Dendritic cell treated with granulocyte-macrophage colony-stimulating factor and Interleukin-4, amounts not matched to agents 40 ng/mL and 50 ng/mL, for 4 days (primary cell): ENCODE measurements around the gene ELP1.
"Not testable (repeated sequence)": the region's sequence is repeated elsewhere in the genome, so short reads cannot be mapped to it uniquely, and the experiment has no call there.

Experiments used
- H3K27ac Mint-ChIP-seq: one replicate; pipeline ENCODE4 v1.8.0; 2022; ENCODE audit warnings: mild to moderate bottlenecking, mixed read lengths
- H3K27me3 Mint-ChIP-seq: one replicate; pipeline ENCODE4 v1.8.0; 2022; ENCODE audit warnings: mild to moderate bottlenecking, mixed read lengths
- H3K36me3 Mint-ChIP-seq: one replicate; pipeline ENCODE4 v1.8.0; 2022; ENCODE audit warnings: low read depth, mixed read lengths
- H3K4me1 Mint-ChIP-seq: one replicate; pipeline ENCODE4 v1.8.0; 2022; ENCODE audit warnings: low read depth, mixed read lengths
- H3K4me3 Mint-ChIP-seq: one replicate; pipeline ENCODE4 v1.8.0; 2022; ENCODE audit warnings: mild to moderate bottlenecking, moderate library complexity, mixed read lengths
- H3K9me3 Mint-ChIP-seq: one replicate; pipeline ENCODE4 v1.8.0; 2022; ENCODE audit warnings: mixed read lengths
- intact Hi-C: fragments of 100-400 bp; cut with micrococcal nuclease; formaldehyde crosslinking; loops from one replicate; pipeline ENCODE4 v1.15.0; 2022

Gene ELP1

GRCh38 chr9:108933718-108934322, at the start of gene ELP1:
Gene ELP1 (minus strand): TSS chr9:108934124. CDS start chr9:108931146, 2,978 bp downstream.
- H3K27me3 Mint-ChIP-seq = no peaks in the 10 kb centered on the region
- H3K27ac Mint-ChIP-seq = peak within 1 kb of the TSS; percentile 96
- H3K4me3 Mint-ChIP-seq = peak within 1 kb of the TSS; percentile 98
- intact Hi-C loops = loop anchor here (1.0 to 5.0 kb wide), 2 partner anchors 78 to 186 kb away; partner anchors contain the start of gene CTNNAL1
- peaks cover 44% of the 10 kb centered on the region for H3K36me3 Mint-ChIP-seq
- no peaks in the 10 kb centered on the region for H3K9me3 Mint-ChIP-seq
- H3K4me1 Mint-ChIP-seq = peaks cover 23% of the 10 kb centered on the region

GRCh38 chr9:108980893-108981292, 47.0 kb upstream of the ELP1 start:
- Mint-ChIP-seq H3K27ac (no peak overlapping the region), H3K27me3 (no peaks in the 10 kb centered on the region), H3K4me3 (no peak overlapping the region), H3K4me1 (no peaks in the 10 kb centered on the region), H3K9me3 (no peaks in the 10 kb centered on the region), H3K36me3 (peaks cover 80% of the 10 kb centered on the region)
- intact Hi-C loops = no loop called here

- Mint-ChIP-seq H3K4me1 (no peaks in the 10 kb centered on the region), H3K27ac (no peak overlapping the region), H3K4me3 (no peak overlapping the region), H3K27me3 (no peaks in the 10 kb centered on the region), H3K9me3 (no peaks in the 10 kb centered on the region), H3K36me3 (peaks cover 92% of the 10 kb centered on the region)
- intact Hi-C loops = no loop called here
Measured at GRCh38 chr9:108978205-108978604, 44.3 kb upstream of the ELP1 start.

GRCh38 chr9:108973895-108974294, 40.0 kb upstream of the ELP1 start:
- peaks cover 15% of the 10 kb centered on the region for H3K9me3 Mint-ChIP-seq
- no peaks in the 10 kb centered on the region for H3K27me3 Mint-ChIP-seq
- no peak overlapping the region for H3K4me3 Mint-ChIP-seq
- no peaks in the 10 kb centered on the region for H3K4me1 Mint-ChIP-seq
- H3K36me3 Mint-ChIP-seq = peaks cover 92% of the 10 kb centered on the region
- H3K27ac Mint-ChIP-seq = no peak overlapping the region
- intact Hi-C loops = no loop called here

GRCh38 chr9:108972626-108973209, 38.8 kb upstream of the ELP1 start:
- Mint-ChIP-seq H3K9me3 (peaks cover 15% of the 10 kb centered on the region), H3K27ac (no peak overlapping the region), H3K36me3 (peaks cover 92% of the 10 kb centered on the region), H3K4me1 (no peaks in the 10 kb centered on the region), H3K27me3 (no peaks in the 10 kb centered on the region), H3K4me3 (no peak overlapping the region)
- intact Hi-C loops = no loop called here

GRCh38 chr9:108972186-108972585, 38.3 kb upstream of the ELP1 start:
- intact Hi-C loops = no loop called here
- Mint-ChIP-seq H3K4me3 (no peak overlapping the region), H3K4me1 (no peaks in the 10 kb centered on the region), H3K27ac (no peak overlapping the region), H3K9me3 (peaks cover 15% of the 10 kb centered on the region), H3K36me3 (peaks cover 92% of the 10 kb centered on the region), H3K27me3 (no peaks in the 10 kb centered on the region)

- peaks cover 15% of the 10 kb centered on the region for H3K9me3 Mint-ChIP-seq
- H3K27ac Mint-ChIP-seq, H3K4me1 Mint-ChIP-seq, H3K27me3 Mint-ChIP-seq, intact Hi-C loops, H3K4me3 Mint-ChIP-seq: not testable (repeated sequence)
- peaks cover 92% of the 10 kb centered on the region for H3K36me3 Mint-ChIP-seq
Measured at GRCh38 chr9:108971392-108971791, 37.5 kb upstream of the ELP1 start.

GRCh38 chr9:108967916-108968315, 34.0 kb upstream of the ELP1 start:
- no peak overlapping the region for H3K27ac Mint-ChIP-seq
- intact Hi-C loops = no loop called here
- H3K36me3 Mint-ChIP-seq = peaks cover 91% of the 10 kb centered on the region
- H3K27me3 Mint-ChIP-seq = no peaks in the 10 kb centered on the region
- no peak overlapping the region for H3K4me3 Mint-ChIP-seq
- peaks cover 15% of the 10 kb centered on the region for H3K9me3 Mint-ChIP-seq
- no peaks in the 10 kb centered on the region for H3K4me1 Mint-ChIP-seq

GRCh38 chr9:108963459-108964143, 29.7 kb upstream of the ELP1 start:
- Mint-ChIP-seq H3K4me3 (no peak overlapping the region), H3K27me3 (no peaks in the 10 kb centered on the region), H3K36me3 (peaks cover 87% of the 10 kb centered on the region), H3K4me1 (peaks cover 8% of the 10 kb centered on the region), H3K27ac (no peak overlapping the region), H3K9me3 (no peaks in the 10 kb centered on the region)
- intact Hi-C loops = no loop called here

- no peak overlapping the region for H3K4me3 Mint-ChIP-seq
- H3K27me3 Mint-ChIP-seq = no peaks in the 10 kb centered on the region
- intact Hi-C loops = no loop called here
- H3K4me1 Mint-ChIP-seq = peaks cover 8% of the 10 kb centered on the region
- H3K9me3 Mint-ChIP-seq = no peaks in the 10 kb centered on the region
- H3K27ac Mint-ChIP-seq = no peak overlapping the region
- H3K36me3 Mint-ChIP-seq = peaks cover 83% of the 10 kb centered on the region
Measured at GRCh38 chr9:108961151-108961550, 27.2 kb upstream of the ELP1 start.

- Mint-ChIP-seq H3K27me3 (no peaks in the 10 kb centered on the region), H3K4me3 (no peak overlapping the region), H3K9me3 (no peaks in the 10 kb centered on the region), H3K36me3 (peaks cover 83% of the 10 kb centered on the region), H3K4me1 (peaks cover 8% of the 10 kb centered on the region), H3K27ac (no peak overlapping the region)
- intact Hi-C loops = no loop called here
Measured at GRCh38 chr9:108960331-108960730, 26.4 kb upstream of the ELP1 start.

GRCh38 chr9:108956631-108957026, 22.7 kb upstream of the ELP1 start:
- intact Hi-C loops = no loop called here
- Mint-ChIP-seq H3K9me3 (no peaks in the 10 kb centered on the region), H3K36me3 (peaks cover 83% of the 10 kb centered on the region), H3K4me1 (peaks cover 5% of the 10 kb centered on the region), H3K4me3 (no peak overlapping the region), H3K27me3 (no peaks in the 10 kb centered on the region), H3K27ac (no peak overlapping the region)

GRCh38 chr9:108956022-108956630, 22.2 kb upstream of the ELP1 start:
- intact Hi-C loops = no loop called here
- H3K4me3 Mint-ChIP-seq = no peak overlapping the region
- H3K9me3 Mint-ChIP-seq = no peaks in the 10 kb centered on the region
- no peaks in the 10 kb centered on the region for H3K27me3 Mint-ChIP-seq
- peaks cover 5% of the 10 kb centered on the region for H3K4me1 Mint-ChIP-seq
- peaks cover 85% of the 10 kb centered on the region for H3K36me3 Mint-ChIP-seq
- H3K27ac Mint-ChIP-seq = no peak overlapping the region

- intact Hi-C loops = no loop called here
- Mint-ChIP-seq H3K9me3 (no peaks in the 10 kb centered on the region), H3K27me3 (no peaks in the 10 kb centered on the region), H3K36me3 (peaks cover 76% of the 10 kb centered on the region), H3K4me3 (no peak overlapping the region), H3K27ac (no peak overlapping the region), H3K4me1 (peaks cover 5% of the 10 kb centered on the region)
Measured at GRCh38 chr9:108953983-108954574, 20.2 kb upstream of the ELP1 start.
